ENCODE data around the gene DLST. TPM values are rescaled to one million over a fixed set of nuclear protein-coding genes. Genes with fewer than 3 reads are reported as not detected.

DLST gene
- total and polyA plus RNA-seq, 11 donors, result 75.7 to 251 (median 190) TPM

GRCh38 chr14:74921987-74922751 is 40.5 kb downstream of the DLST start:
- WGBS, 4 donors, result 71 to 75% (median 74%) methylated on average over 19 of the region's 19 CpGs
- H3K27me3 ChIP-seq, result peaks cover 0 to 5% (median 0%) of the 10 kb centered on the region in 9 donors
- ATAC-seq (no peak), DNase-seq (no peak)
- H3K27ac ChIP-seq, result peak overlapping the region in 7 of 12 donors; percentile 69 to 81 (median 72)
- peaks cover 0 to 4% (median 0%) of the 10 kb centered on the region in 9 donors for H3K36me3 ChIP-seq
- intact Hi-C loops (cut with DNase I), result no loop called here
- H3K9me3 ChIP-seq, result no peaks in the 10 kb centered on the region
- H3K4me3 ChIP-seq, result peak overlapping the region; percentile 45 to 96 (median 77)
- peaks cover 0 to 34% (median 19%) of the 10 kb centered on the region in 12 donors for H3K4me1 ChIP-seq
- TF ChIP-seq, protein P1, sequence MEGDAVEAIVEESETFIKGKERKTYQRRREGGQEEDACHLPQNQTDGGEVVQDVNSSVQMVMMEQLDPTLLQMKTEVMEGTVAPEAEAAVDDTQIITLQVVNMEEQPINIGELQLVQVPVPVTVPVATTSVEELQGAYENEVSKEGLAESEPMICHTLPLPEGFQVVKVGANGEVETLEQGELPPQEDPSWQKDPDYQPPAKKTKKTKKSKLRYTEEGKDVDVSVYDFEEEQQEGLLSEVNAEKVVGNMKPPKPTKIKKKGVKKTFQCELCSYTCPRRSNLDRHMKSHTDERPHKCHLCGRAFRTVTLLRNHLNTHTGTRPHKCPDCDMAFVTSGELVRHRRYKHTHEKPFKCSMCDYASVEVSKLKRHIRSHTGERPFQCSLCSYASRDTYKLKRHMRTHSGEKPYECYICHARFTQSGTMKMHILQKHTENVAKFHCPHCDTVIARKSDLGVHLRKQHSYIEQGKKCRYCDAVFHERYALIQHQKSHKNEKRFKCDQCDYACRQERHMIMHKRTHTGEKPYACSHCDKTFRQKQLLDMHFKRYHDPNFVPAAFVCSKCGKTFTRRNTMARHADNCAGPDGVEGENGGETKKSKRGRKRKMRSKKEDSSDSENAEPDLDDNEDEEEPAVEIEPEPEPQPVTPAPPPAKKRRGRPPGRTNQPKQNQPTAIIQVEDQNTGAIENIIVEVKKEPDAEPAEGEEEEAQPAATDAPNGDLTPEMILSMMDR (IDR thresholded peaks at IDR 0.05), result no peak
- TF ChIP-seq POLR2A (IDR thresholded peaks at IDR 0.05), result no peak

DNA sequence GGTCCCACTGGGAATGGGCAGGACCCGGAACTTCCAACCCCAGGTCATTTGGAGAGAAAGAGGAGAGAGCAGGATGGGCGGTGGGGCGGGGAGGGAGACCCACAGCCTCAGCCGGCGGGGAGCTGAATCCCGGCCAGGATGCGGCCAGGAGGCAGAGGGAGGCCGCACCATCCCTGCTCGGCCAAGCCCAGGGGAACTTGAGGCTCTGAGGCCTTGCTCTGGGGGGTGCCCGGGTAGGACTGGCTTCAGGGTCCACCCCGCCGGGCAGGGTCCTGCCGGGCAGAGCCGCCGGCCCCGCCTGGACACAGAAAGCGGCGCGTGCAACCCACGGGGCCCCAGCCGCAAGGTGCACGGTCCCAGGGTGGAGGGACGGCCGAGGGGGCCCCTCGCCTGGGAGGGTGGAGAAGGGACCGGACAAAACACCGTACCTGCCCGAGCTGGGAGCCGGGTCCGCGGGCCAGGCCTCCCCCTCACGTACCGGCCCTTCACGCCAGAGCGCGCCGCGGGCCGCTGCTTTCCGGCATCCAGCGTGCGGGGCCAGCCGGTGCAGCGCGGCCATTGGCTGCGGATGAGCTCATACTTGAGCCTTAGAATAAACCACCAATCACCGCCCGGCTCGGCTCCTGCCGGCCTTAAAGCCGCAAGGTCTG is 41.2 kb downstream of the DLST start, which contains the start of gene RPS6KL1:
RPS6KL1 (minus strand) TSS at position 509 of the 650 bp plus-strand sequence. CDS start 1,719 bp downstream, outside the sequence.
- WGBS, 4 donors, result 0 to 4% (median 3%) methylated on average over 24 to 51 of the region's 51 CpGs
- Histone ChIP-seq H3K27me3 (peaks cover 0 to 5% (median 0%) of the 10 kb centered on the region in 9 donors), H3K27ac (peak within 1 kb of the TSS in 10 of 12 donors; percentile 33 to 81 (median 72)), H3K36me3 (peaks cover 0 to 4% (median 0%) of the 10 kb centered on the region in 9 donors), H3K9me3 (no peaks in the 10 kb centered on the region), H3K4me1 (peaks cover 0 to 26% (median 12%) of the 10 kb centered on the region in 12 donors), H3K4me3 (peak within 1 kb of the TSS; percentile 45 to 96 (median 77))
- ATAC-seq (peak; percentile 90 to 98 (median 97)), DNase-seq (peak; percentile 86 to 92 (median 88))
- peak in 1 of 2 donors; percentile 47 for TF ChIP-seq POLR2A (IDR thresholded peaks at IDR 0.05)
- TF ChIP-seq, protein P1 (IDR thresholded peaks at IDR 0.05), result peak in 1 of 12 donors; percentile 14
- intact Hi-C loops (cut with DNase I), result no loop called here

- Histone ChIP-seq H3K27ac (no peak overlapping the region), H3K27me3 (peaks cover 0 to 5% (median 0%) of the 10 kb centered on the region in 9 donors), H3K36me3 (peaks cover 0 to 4% (median 0%) of the 10 kb centered on the region in 9 donors), H3K9me3 (no peaks in the 10 kb centered on the region), H3K4me3 (no peak overlapping the region), H3K4me1 (peaks cover 0 to 18% (median 6%) of the 10 kb centered on the region in 12 donors)
- peak in 1 of 5 donors; percentile 37 for DNase-seq
- WGBS, 4 donors, result 86 to 90% (median 88%) methylated on average over 11 of the region's 11 CpGs
- no peak for ATAC-seq
- intact Hi-C loops (cut with DNase I), result no loop called here
- no peak for TF ChIP-seq POLR2A (IDR thresholded peaks at IDR 0.05)
- TF ChIP-seq, protein P1 (IDR thresholded peaks at IDR 0.05), result no peak
These were observed 42.3 kb downstream of the DLST start for GRCh38 chr14:74924061-74924460.

DNA sequence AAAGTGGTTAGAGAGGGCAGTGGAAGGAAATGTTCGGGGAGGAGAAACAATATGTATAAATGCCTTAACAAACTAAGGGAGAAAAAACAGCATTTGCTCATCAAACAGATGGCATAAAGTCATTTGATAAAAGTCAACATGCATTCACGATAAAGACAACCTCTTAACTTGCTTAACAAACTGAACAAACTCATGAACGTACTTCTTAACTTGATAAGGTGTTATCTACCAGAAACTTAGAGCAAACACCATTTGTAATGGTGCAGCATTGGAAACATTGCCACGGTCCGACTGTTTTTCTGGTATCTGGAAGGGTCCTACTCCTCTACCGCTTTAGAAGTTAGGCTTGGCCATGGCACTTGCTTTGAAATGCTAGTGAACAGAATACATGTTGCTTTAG is 45.5 kb downstream of the DLST start:
- TF ChIP-seq POLR2A (IDR thresholded peaks at IDR 0.05), result no peak
- TF ChIP-seq, protein P1 (IDR thresholded peaks at IDR 0.05), result no peak
- no peak overlapping the region for H3K27ac ChIP-seq
- H3K4me1 ChIP-seq, result peaks cover 0 to 18% (median 7%) of the 10 kb centered on the region in 12 donors
- no peak for DNase-seq
- WGBS, 4 donors, result 79 to 89% (median 81%) methylated on average over 6 of the region's 6 CpGs
- H3K4me3 ChIP-seq, result no peak overlapping the region
- no peaks in the 10 kb centered on the region for H3K9me3 ChIP-seq
- ATAC-seq, result no peak
- peaks cover 0 to 5% (median 0%) of the 10 kb centered on the region in 9 donors for H3K27me3 ChIP-seq
- H3K36me3 ChIP-seq, result no peaks in the 10 kb centered on the region
- intact Hi-C loops (cut with DNase I), result no loop called here
